Measurements from ENCODE around the gene SOX8.

DNA sequence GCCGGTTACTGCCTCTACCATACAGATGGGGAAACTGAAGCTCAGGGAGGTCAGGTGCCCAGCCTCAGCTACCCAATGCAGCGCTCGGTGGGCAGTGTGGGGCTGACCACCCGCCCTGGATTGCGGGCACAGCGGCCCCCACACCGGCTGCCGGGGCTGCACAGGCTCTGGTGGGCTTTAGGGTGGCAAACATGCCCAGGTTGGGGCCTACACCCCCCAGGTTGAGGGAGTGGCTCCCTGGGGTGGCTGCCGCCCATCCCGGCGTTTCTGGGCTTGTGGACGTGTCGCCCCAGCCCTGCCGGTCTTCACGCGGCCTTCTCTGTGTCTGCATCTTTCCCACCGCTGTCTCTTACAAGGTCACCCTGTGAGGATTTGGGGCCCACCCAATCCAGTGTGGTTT, 50.1 kb downstream of the SOX8 start:
- no peak for TF ChIP-seq MXI1 (conservative IDR thresholded peaks at IDR 0.05; ENCODE audit: poor library complexity, severe bottlenecking)
- no peak for TF ChIP-seq CTCF (IDR thresholded peaks at IDR 0.05; ENCODE audit: poor library complexity, severe bottlenecking)
- no peak for TF ChIP-seq EP300 (conservative IDR thresholded peaks at IDR 0.05; ENCODE audit: poor library complexity, severe bottlenecking)
- TF ChIP-seq REST (IDR thresholded peaks at IDR 0.05; ENCODE audit: borderline replicate concordance): no peak
- no peak for TF ChIP-seq EZH2 (IDR thresholded peaks at IDR 0.05; ENCODE audit: borderline replicate concordance, insufficient read depth, low read length, poor library complexity, severe bottlenecking)

Data from neural cell (in vitro differentiated cells).